ENCODE results near the gene NPPA. TPM values are rescaled to one million over a fixed set of nuclear protein-coding genes. Genes with fewer than 3 reads are reported as not detected.

The NPPA gene
- total and polyA plus RNA-seq, 2 experiments from 2014 or later: not detected

GRCh38 chr1:11877074-11877473, 29.5 kb upstream of the NPPA start:
- no peaks in the 10 kb centered on the region for H3K36me3 ChIP-seq (ENCODE audit: low read depth)
- no peak overlapping the region for H3K4me2 ChIP-seq (ENCODE audit: unreplicated experiment)
- H4K20me1 ChIP-seq (ENCODE audit: insufficient read depth): no peaks in the 10 kb centered on the region
- TF ChIP-seq EZH2phosphoT487 (IDR thresholded peaks at IDR 0.05; ENCODE audit: insufficient read depth, low read depth): no peak
- no peak for TF ChIP-seq EZH2 (IDR thresholded peaks at IDR 0.05; ENCODE audit: insufficient read depth, poor library complexity, severe bottlenecking)
- no peaks in the 10 kb centered on the region for H3K4me1 ChIP-seq (ENCODE audit: insufficient read depth)
- H3K79me2 ChIP-seq (ENCODE audit: insufficient read depth): no peaks in the 10 kb centered on the region
- whole genome bisulfite sequencing, 2 experiments (ENCODE audit: low coverage in 1 of 2, low lambda C conversion rate in 2 of 2, missing lambda C conversion rate in 2 of 2): 65% methylated on average over 6 of the region's 6 CpGs
- H3K9me3 ChIP-seq (ENCODE audit: low read depth): no peaks in the 10 kb centered on the region
- H3K9me2 ChIP-seq (ENCODE audit: insufficient read depth): no peaks in the 10 kb centered on the region
- no peak overlapping the region for H3K27ac ChIP-seq
- in situ Hi-C loops (cut with MboI): no loop called here
- H3K9ac ChIP-seq: no peak overlapping the region
- DNase-seq: no peak
- no peaks in the 10 kb centered on the region; the same call in 1 of the 2 replicates for H3K27me3 ChIP-seq (replicated peaks; ENCODE audit: insufficient read depth)
- no peaks in the 10 kb centered on the region for H3F3A ChIP-seq (ENCODE audit: insufficient read depth)
- no peak overlapping the region for H3K4me3 ChIP-seq
- H2AFZ ChIP-seq: no peak overlapping the region

- H3K4me1 ChIP-seq (ENCODE audit: insufficient read depth): no peaks in the 10 kb centered on the region
- WGBS, 2 experiments (ENCODE audit: low coverage in 1 of 2, low lambda C conversion rate in 2 of 2, missing lambda C conversion rate in 2 of 2): 75 to 77% methylated on average over 10 of the region's 10 CpGs
Observed at GRCh38 chr1:11875094-11875493, 27.5 kb upstream of the NPPA start.

GRCh38 chr1:11874624-11875023, 27.0 kb upstream of the NPPA start:
- no peaks in the 10 kb centered on the region for H3F3A ChIP-seq (ENCODE audit: insufficient read depth)
- no peak overlapping the region for H3K9ac ChIP-seq
- no peak for TF ChIP-seq EZH2phosphoT487 (IDR thresholded peaks at IDR 0.05; ENCODE audit: insufficient read depth, low read depth)
- no peak for TF ChIP-seq EZH2 (IDR thresholded peaks at IDR 0.05; ENCODE audit: insufficient read depth, poor library complexity, severe bottlenecking)
- H3K4me1 ChIP-seq (ENCODE audit: insufficient read depth): no peaks in the 10 kb centered on the region
- H3K9me3 ChIP-seq (ENCODE audit: low read depth): no peaks in the 10 kb centered on the region
- no peaks in the 10 kb centered on the region for H3K79me2 ChIP-seq (ENCODE audit: insufficient read depth)
- H3K27ac ChIP-seq: no peak overlapping the region
- no peak overlapping the region for H2AFZ ChIP-seq
- no peak overlapping the region for H3K4me3 ChIP-seq
- H4K20me1 ChIP-seq (ENCODE audit: insufficient read depth): no peaks in the 10 kb centered on the region
- no peaks in the 10 kb centered on the region for H3K9me2 ChIP-seq (ENCODE audit: insufficient read depth)
- WGBS, 2 experiments (ENCODE audit: low coverage in 1 of 2, low lambda C conversion rate in 2 of 2, missing lambda C conversion rate in 2 of 2): 75 to 76% methylated on average over 6 of the region's 6 CpGs
- no peak overlapping the region for H3K4me2 ChIP-seq (ENCODE audit: unreplicated experiment)
- H3K27me3 ChIP-seq (replicated peaks; ENCODE audit: insufficient read depth): no peaks in the 10 kb centered on the region; the same call in 1 of the 2 replicates
- no peaks in the 10 kb centered on the region for H3K36me3 ChIP-seq (ENCODE audit: low read depth)
- DNase-seq: no peak
- in situ Hi-C loops (cut with MboI): no loop called here

More at GRCh38 chr1:11875094-11875493, 27.5 kb upstream of the NPPA start:
- Histone ChIP-seq H3K9ac (no peak overlapping the region), H3K79me2 (ENCODE audit: insufficient read depth) (no peaks in the 10 kb centered on the region), H3K36me3 (ENCODE audit: low read depth) (no peaks in the 10 kb centered on the region), H3F3A (ENCODE audit: insufficient read depth) (no peaks in the 10 kb centered on the region), H3K9me2 (ENCODE audit: insufficient read depth) (no peaks in the 10 kb centered on the region), H4K20me1 (ENCODE audit: insufficient read depth) (no peaks in the 10 kb centered on the region), H3K4me2 (ENCODE audit: unreplicated experiment) (no peak overlapping the region), H3K27ac (no peak overlapping the region), H3K9me3 (ENCODE audit: low read depth) (no peaks in the 10 kb centered on the region), H3K27me3 (replicated peaks; ENCODE audit: insufficient read depth) (no peaks in the 10 kb centered on the region; the same call in 1 of the 2 replicates), H2AFZ (no peak overlapping the region), H3K4me3 (no peak overlapping the region)
- TF ChIP-seq EZH2 (IDR thresholded peaks at IDR 0.05; ENCODE audit: insufficient read depth, poor library complexity, severe bottlenecking): no peak
- TF ChIP-seq EZH2phosphoT487 (IDR thresholded peaks at IDR 0.05; ENCODE audit: insufficient read depth, low read depth): no peak
- in situ Hi-C loops (cut with MboI): no loop called here
- DNase-seq: no peak

GRCh38 chr1:11874258-11874562, 26.6 kb upstream of the NPPA start:
- Histone ChIP-seq H2AFZ (no peak overlapping the region), H3K27ac (no peak overlapping the region), H3K36me3 (ENCODE audit: low read depth) (no peaks in the 10 kb centered on the region), H3K27me3 (replicated peaks; ENCODE audit: insufficient read depth) (no peaks in the 10 kb centered on the region; the same call in 1 of the 2 replicates), H3K9ac (no peak overlapping the region), H3K4me1 (ENCODE audit: insufficient read depth) (no peaks in the 10 kb centered on the region), H3F3A (ENCODE audit: insufficient read depth) (no peaks in the 10 kb centered on the region), H3K79me2 (ENCODE audit: insufficient read depth) (no peaks in the 10 kb centered on the region), H3K9me2 (ENCODE audit: insufficient read depth) (no peaks in the 10 kb centered on the region), H3K4me3 (no peak overlapping the region), H4K20me1 (ENCODE audit: insufficient read depth) (no peaks in the 10 kb centered on the region), H3K4me2 (ENCODE audit: unreplicated experiment) (no peak overlapping the region), H3K9me3 (ENCODE audit: low read depth) (no peaks in the 10 kb centered on the region)
- TF ChIP-seq EZH2 (IDR thresholded peaks at IDR 0.05; ENCODE audit: insufficient read depth, poor library complexity, severe bottlenecking): no peak
- TF ChIP-seq EZH2phosphoT487 (IDR thresholded peaks at IDR 0.05; ENCODE audit: insufficient read depth, low read depth): no peak
- 67% methylated on average over 10 of the region's 10 CpGs for WGBS, 2 experiments (ENCODE audit: low coverage in 1 of 2, low lambda C conversion rate in 2 of 2, missing lambda C conversion rate in 2 of 2)
- in situ Hi-C loops (cut with MboI): no loop called here
- DNase-seq: no peak
